Lower leg skin (tissue), 3 donors: ENCODE data around the gene ALS2.

ENCODE experiments used
- CTCF ChIP-seq, 3 donors: fragments of 450-650 bp; IDR thresholded peaks; one replicate each; pipeline ENCODE4 v1.5.1; 2016; ENCODE audit warnings: antibody characterized with exemption in 3 of 3, mild to moderate bottlenecking in 3 of 3, moderate library complexity in 2 of 3
- POLR2A ChIP-seq, 2 donors: fragments of 450-650 bp; IDR thresholded peaks; one replicate each; pipeline ENCODE4 v1.6.1; 2016 to 2017; ENCODE audit warnings: antibody characterized with exemption in 2 of 2, mild to moderate bottlenecking in 1 of 2, moderate library complexity in 1 of 2

GRCh38 chr2:201698588-201699226 lies 82.0 kb downstream of the ALS2 start, which contains the start of gene MPP4:
- TF ChIP-seq CTCF (IDR thresholded peaks at IDR 0.05) = no peak
- no peak for TF ChIP-seq POLR2A (IDR thresholded peaks at IDR 0.05)
